HG02763 (cell line): ENCODE measurements around the gene GNLY.
A peak's percentile ranks its signal among the peaks of the same experiment; 100 is the strongest.

Experiments
- ATAC-seq: cut with Tn5 transposase; IDR thresholded peaks from one replicate; pipeline ENCODE4 v1.9.1; 2021; ENCODE audit warnings: mild to moderate bottlenecking, moderate library complexity; ENCODE audit not compliant: unreplicated experiment

The GNLY gene

GRCh38 chr2:85741211-85741832 lies 47.2 kb downstream of the GNLY start:
- ATAC-seq, result no peak

- ATAC-seq, result no peak
Measured at GRCh38 chr2:85741833-85742455, 47.8 kb downstream of the GNLY start.

- no peak for ATAC-seq
Measured at GRCh38 chr2:85743304-85743978, 49.3 kb downstream of the GNLY start.

- ATAC-seq, result no peak
Measured at GRCh38 chr2:85744055-85744454, 49.9 kb downstream of the GNLY start.

- no peak for ATAC-seq
Measured at GRCh38 chr2:85744741-85745601, 50.8 kb downstream of the GNLY start.

DNA sequence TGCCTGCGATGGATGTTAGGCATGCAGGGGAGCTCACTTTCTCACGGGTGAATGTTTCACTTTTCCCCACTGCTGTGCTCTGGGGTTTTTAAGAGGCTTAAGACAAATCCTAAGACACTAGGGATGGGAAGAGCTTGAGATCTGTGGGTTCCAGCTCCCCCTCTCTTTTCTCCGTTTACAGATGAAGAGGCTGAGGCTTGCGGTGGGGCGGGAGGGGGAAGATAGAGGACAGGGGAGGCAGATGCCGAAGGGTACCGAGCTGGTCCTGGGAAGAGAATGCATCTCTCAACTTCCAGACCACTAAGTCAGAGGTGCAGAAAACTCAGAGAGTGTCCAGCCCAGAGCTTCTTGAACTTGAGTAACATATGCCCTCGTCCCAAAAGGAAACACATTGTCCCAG lies 51.5 kb downstream of the GNLY start:
- no peak for ATAC-seq

GRCh38 chr2:85746321-85747004 lies 52.3 kb downstream of the GNLY start:
- no peak for ATAC-seq

- no peak for ATAC-seq
Measured at GRCh38 chr2:85747441-85747840, 53.3 kb downstream of the GNLY start.

DNA sequence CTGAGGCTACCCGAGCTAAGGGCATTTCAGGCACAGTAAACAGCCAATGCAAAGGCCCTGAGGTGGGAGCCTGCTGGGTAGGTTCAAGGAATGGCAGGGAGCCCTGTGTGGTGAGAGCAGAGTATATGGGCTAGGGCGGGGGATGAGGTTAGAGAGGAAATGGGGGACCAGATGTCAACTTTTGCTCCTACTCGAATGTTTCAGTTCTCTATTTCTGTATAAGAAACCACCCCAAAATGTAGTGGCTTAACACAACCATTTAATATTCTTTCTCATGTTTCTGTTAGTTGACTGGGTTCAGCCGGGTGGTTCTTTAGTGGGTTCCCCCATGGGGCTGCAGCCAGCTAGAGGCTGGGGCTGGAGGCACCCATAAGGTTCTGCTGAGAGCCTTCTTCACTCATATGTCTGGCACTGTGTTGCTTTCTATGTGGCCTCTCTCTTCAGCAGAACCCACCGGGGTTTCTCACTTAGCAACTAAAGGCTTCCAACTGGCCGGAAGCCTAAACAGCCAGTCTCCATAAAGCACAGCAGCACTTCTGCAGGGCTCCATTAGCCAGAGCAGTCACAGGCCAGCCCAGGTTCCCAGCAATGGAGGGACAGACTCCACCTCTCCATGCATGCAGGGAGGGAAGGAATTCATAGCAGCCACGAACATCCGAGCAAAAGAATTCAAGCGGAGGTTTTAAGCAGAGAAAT lies 54.0 kb downstream of the GNLY start:
- peak; percentile 63 for ATAC-seq
